Measurements from ENCODE around the gene PUM2. TPM values are rescaled to one million over a fixed set of nuclear protein-coding genes. Genes with fewer than 3 reads are reported as not detected.
A peak's percentile ranks its signal among the peaks of the same experiment; 100 is the strongest.
"Not testable (repeated sequence)": the region's sequence is repeated elsewhere in the genome, so short reads cannot be mapped to it uniquely, and the experiment has no call there.

The PUM2 gene
- 88.3 TPM for total RNA-seq

- peak; percentile 97 to 98 (median 98) for DNase-seq (ENCODE audit: low read depth in 2 of 3, low spot score in 2 of 3)
These were observed at the start of gene PUM2 for GRCh38 chr2:20350753-20351554. Gene PUM2, minus strand, starts transcription at chr2:20350844. Its CDS starts 23,484 bp downstream, at chr2:20327360.

- no peak for DNase-seq (ENCODE audit: low read depth in 2 of 3, low spot score in 2 of 3)
These were observed 49.7 kb upstream of the PUM2 start for GRCh38 chr2:20400306-20400705.

DNA sequence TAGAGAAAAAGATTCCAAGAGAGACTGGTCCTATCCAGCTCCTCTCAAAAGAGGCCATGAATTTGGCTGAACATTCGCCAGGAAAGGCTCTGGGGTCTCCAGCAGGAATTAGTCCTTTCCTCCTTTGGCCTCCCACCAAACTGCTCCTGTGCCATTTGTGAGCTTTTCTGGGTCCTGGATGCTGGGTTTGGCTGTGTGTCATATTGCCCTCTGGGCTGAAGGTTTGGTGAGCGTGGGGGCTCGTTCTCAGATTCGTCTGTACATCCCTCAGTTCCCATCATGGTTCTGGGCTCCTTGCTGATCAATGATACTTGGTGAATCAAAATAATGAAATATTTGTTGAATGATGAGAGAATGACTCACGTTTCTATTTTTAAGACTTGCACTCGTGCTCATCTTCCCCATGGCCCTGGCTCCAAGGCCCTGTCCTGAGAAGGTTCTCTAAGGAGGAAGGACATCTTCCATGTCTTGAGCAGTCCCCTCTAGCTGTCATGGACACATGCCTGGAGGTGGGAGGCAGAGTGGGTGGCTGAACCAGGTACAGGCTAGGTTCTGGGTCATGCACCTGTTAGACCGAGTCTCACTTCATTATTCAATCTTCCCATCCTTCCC is 48.4 kb upstream of the PUM2 start:
- DNase-seq (ENCODE audit: low read depth in 2 of 3, low spot score in 2 of 3): no peak

- DNase-seq (ENCODE audit: low read depth in 2 of 3, low spot score in 2 of 3): no peak
These were observed 47.3 kb upstream of the PUM2 start for GRCh38 chr2:20397811-20398447.

DNA sequence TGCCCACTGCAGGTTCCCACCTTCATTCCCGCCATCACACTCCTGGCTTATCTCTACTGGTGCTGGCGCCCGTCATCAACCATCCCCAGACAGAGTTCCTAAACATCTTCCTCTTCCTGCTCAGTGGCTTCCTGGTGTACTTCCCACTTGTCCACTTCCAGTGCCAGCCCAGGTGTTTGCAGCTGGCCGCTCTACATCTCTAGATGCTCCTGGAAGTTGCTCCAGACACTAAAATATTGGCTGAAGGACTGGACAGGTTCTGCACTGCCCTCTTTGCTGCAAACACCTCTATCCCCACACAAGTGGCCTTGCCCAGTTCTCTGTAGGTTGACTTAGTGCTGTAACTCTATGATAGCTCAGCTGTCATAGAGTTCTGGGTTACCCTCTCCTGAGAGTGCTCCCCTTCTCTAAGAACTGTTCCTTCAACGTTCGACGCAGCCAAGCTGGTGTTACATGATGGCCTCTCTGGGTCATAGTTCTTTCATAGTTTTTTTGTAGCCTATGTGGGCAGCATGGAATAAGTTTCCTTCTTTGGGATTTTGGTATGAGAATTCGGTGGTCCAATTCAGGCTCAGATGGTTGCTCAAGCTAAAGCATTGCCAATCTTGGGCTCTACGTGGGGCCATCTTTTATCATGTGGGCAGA is 45.8 kb upstream of the PUM2 start:
- DNase-seq (ENCODE audit: low read depth in 2 of 3, low spot score in 2 of 3): no peak

DNA sequence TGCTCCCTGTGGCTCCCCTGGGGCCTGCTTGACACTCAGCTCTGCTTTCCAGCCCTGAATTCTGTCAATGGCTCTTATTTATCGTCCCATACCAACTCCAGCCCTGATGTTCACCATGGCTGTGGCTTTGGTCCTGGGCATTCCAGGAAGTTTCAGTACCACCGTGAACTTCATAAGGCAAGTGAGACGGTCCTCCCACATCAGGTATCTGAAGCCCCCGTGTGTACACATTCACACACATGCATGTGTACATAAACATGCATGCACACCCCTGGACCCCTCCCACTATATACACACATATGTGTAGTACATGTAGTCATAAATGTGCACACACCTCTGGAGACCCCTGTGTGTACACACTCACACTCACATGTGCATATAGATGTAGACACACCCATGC is 43.3 kb upstream of the PUM2 start:
- no peak for DNase-seq (ENCODE audit: low read depth in 2 of 3, low spot score in 2 of 3)

DNA sequence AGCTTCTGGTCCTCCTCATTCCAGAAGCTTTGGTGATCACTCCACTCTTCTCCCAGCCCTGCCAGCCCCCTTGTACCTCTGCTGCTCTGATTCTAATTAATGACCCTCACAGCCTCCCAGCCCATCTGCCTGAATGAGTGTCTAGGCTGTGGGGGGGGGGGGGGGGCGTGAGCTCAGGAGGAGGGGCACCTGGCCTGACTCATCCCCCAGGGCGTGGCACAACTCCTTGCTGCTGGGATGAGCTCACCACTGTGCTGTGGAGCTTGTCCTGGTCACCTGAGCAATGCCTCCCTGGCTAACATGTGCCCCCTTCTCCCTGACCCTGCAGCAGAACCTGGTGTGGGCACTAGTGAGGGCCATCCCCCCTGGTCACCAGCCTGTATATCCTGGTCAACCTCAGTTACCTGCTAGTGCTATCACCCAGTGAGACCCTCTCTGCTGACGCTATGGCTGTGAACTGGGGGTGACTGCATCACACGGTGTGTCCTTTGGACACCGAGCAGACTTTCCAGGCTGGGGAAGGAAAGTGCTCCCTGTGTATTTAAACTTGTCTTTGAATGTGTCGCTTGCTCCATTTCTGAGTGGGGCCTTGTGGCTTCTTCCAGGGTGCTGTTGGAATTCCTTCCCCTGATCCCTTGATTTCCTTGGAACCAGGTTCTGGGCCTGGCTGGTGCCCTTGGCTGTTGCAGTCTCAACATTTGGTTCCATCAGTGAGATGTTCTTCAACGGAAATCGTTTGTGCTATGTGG is 41.5 kb upstream of the PUM2 start:
- no peak for DNase-seq (ENCODE audit: low read depth in 2 of 3, low spot score in 2 of 3)

DNA sequence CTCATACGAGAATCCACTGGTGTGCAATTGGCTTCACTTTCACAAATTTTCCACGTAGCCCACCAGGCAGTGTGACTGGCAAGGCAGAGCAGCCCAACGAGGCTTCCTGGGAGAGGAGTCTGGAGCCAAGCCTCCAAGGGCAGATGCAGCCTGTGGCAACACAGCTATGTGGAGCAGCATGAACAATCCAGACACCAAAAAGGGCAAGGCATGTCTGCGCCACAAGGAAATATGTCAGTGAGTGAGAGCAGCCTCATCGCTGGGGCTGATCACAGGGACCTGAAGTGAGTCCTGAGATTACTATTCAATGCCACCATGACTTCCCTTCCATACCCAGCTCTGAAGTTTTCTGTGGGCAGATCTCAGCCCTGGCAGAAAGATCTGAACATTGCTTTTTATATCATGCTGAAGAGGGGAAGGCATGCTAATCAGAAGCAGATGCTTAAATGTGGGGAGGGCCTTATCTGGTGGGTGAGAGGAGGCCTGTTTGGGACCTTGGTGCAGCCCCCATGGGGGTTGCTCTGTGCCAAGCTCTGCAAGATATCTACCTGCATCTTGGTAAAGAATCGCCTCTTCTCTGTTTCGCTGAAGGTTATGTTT is 40.0 kb upstream of the PUM2 start:
- no peak for DNase-seq (ENCODE audit: low read depth in 2 of 3, low spot score in 2 of 3)

DNA sequence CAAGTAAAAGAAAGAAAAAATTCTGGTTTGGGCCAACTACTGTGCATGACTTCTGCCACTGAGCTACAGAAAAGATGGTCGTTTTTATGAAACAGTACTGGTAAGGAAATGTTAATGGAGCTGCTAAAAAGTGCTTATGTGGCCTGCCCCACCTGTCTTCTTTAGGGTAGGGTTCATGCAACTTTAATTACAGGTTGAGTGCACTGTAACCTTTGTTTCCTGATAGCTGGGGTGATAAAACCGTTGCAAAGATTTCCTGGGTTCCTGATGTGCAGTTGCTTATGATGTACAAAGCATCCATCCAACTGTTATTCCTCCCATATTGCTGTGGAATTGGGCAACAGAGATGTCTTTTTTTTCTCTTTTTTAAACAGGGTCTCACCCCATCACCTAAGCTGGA is 34.3 kb upstream of the PUM2 start:
- DNase-seq (ENCODE audit: low read depth in 2 of 3, low spot score in 2 of 3): no peak

DNA sequence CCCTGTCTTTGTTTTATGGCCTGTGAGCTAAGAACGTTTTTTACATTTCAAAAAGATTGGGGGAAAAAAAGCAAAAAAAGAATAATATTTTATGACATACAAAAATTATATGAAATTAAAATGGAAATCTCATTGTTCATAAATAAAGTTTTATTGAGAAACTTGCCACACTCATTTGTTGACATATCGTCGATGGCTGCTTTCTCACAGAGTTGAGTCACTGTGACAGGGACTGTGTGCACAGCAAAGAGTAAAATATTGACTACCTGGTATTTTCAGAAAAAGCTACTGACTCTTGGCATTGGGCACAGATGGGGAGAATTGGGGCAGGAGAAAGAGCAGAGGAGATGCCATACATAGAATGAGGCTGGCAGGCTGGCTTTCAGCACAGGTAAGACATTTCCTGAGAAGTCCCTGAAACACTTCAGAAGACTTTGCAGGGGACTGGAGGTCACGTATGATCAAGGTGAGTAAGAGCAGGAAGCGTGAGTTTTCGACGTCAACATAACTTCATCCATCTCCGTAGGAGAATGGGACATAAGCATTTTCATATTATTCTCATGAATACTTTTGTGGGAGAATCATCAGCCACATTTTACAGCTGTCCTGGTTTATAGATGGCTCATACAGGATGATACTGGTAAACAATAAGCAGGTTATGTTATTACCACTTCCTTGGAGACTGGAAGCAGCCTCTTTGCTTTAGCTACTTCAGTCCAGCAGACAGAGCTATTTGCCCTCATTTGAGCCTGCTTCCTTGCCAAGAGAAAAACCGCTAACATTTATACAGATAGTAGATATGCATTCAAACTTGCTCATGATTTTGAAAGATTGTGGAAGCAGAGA is 32.5 kb upstream of the PUM2 start:
- DNase-seq (ENCODE audit: low read depth in 2 of 3, low spot score in 2 of 3): no peak

- no peak for DNase-seq (ENCODE audit: low read depth in 2 of 3, low spot score in 2 of 3)
These were observed 30.8 kb upstream of the PUM2 start for GRCh38 chr2:20381457-20381856.

GRCh38 chr2:20378891-20379519 is 28.4 kb upstream of the PUM2 start:
- peak in 1 of 3 donors; percentile 5 for DNase-seq (ENCODE audit: low read depth in 2 of 3, low spot score in 2 of 3)

- no peak for DNase-seq (ENCODE audit: low read depth in 2 of 3, low spot score in 2 of 3)
These were observed 27.7 kb upstream of the PUM2 start for GRCh38 chr2:20378341-20378740.

GRCh38 chr2:20377741-20378140 is 27.1 kb upstream of the PUM2 start:
- no peak for DNase-seq (ENCODE audit: low read depth in 2 of 3, low spot score in 2 of 3)

DNA sequence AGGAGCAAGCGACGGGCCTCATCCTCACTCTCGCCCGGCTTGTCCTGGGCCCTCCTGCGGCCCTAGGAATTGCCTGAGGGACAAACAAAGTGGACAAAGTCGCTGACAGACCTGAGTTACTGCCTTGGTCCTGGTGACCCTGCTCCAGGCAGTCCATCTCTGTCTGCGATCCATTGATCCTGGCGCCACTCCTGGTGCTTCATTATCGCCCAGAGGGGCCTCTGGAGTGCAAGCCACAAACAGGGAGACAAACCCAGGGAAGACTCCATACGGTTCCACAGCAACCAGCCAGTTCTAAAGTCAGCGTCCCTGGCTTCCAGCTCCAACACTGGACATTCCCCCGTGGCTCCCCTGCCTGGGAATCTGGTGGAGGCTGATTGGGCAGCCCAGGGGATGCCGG is 24.3 kb upstream of the PUM2 start:
- DNase-seq (ENCODE audit: low read depth in 2 of 3, low spot score in 2 of 3): not testable (repeated sequence)

DNA sequence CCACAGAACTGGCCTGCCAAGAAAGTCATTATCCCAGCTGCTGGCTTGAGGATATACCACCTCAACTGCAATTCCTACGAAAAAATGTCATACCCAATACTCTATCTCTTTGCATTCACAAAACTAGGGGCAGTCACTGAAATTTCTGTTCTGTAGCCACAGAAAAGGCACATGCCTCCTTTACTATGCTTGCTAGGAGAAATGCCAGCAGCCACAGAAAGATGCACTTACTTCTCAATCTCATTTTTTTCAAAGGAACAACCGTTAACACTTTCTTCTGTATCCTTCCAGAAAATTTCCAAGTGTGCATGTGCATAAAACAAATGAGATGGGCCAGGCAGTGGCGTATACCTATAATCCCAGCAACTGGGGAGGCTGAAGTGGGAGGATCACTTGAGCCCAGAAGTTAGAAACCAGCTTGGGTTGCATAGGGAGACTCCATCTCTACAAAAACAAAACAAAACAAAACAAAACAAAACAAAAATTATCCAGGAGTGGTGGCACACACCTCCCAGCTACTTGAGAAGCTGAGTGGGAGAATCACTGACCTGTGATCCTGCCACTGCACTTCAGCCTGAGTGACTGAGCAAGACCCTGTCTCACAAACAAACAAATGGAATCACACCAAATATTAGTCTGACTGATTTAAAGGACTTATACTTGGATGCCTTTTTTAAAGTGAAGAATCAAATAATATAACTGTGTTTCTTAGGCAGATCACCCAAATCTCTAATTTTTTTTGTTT is 22.4 kb upstream of the PUM2 start:
- DNase-seq (ENCODE audit: low read depth in 2 of 3, low spot score in 2 of 3): no peak

DNA sequence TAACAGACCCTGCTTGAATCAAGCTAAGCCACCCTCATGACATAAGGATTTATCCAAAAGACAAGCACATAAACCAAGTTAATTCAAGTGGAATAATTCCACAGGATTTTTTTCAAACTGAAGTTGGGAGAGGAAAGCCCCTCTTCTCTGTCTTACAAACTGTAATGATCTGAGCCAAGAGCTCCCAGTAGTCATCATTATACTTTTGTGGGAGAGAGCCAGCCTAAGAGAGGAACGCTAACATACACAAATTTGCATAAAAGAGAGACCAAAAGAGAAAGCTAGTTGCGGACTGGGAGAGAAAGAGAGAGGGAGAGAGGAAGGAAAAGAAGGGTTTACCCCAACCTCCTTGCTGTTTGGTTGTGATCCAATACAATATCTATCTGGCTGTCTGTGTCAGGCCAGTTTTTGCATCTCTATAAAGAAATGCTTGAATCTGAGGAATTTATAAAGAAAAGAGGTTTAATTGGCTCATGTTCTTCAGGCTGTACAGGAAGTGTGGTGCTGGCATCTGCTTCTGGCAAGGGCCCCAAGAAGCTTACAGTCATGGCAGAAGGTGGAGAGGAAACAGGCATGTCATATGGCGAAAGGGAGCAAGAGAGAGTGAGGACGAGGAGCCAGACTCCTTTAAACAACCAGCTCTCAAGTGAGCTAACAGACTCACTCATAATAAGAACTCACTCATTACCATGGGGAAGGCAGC is 20.8 kb upstream of the PUM2 start:
- no peak for DNase-seq (ENCODE audit: low read depth in 2 of 3, low spot score in 2 of 3)

GRCh38 chr2:20370191-20370590 is 19.5 kb upstream of the PUM2 start:
- no peak for DNase-seq (ENCODE audit: low read depth in 2 of 3, low spot score in 2 of 3)

All from hematopoietic multipotent progenitor cell (in vitro differentiated cells).